ENCODE data around the gene IFT80. TPM values are rescaled to one million over a fixed set of nuclear protein-coding genes. Genes with fewer than 3 reads are reported as not detected.

The IFT80 gene
- total and polyA plus RNA-seq, 2 experiments from 2014 or later: 14.1 to 33.0 TPM

GRCh38 chr3:160330690-160331089 is 68.3 kb downstream of the IFT80 start:
- DNase-seq (ENCODE audit: low spot score) (no peak), ATAC-seq (no peak)
- Histone ChIP-seq H2AFZ (no peak overlapping the region), H3K4me2 (no peak overlapping the region), H3K27ac (ENCODE audit: low read depth) (no peak overlapping the region), H3K9me2 (ENCODE audit: insufficient read depth) (no peaks in the 10 kb centered on the region), H3K79me2 (replicated peaks; ENCODE audit: insufficient read depth) (no peaks in the 10 kb centered on the region), H3K27me3 (ENCODE audit: insufficient read depth) (no peaks in the 10 kb centered on the region), H3F3A (replicated peaks; ENCODE audit: low read depth) (no peaks in the 10 kb centered on the region), H4K20me1 (replicated peaks; ENCODE audit: insufficient read depth) (peaks cover 4% of the 10 kb centered on the region; the same call in 1 of the 2 replicates), H3K4me1 (ENCODE audit: insufficient read depth) (peaks cover 10% of the 10 kb centered on the region), H3K36me3 (ENCODE audit: insufficient read depth) (no peaks in the 10 kb centered on the region), H3K4me3 (no peak overlapping the region)
- Mint-ChIP-seq H3K4me1 (peaks cover 5% of the 10 kb centered on the region; the same call in 1 of the 3 replicates), H3K9me3 (no peaks in the 10 kb centered on the region), H3K36me3 (ENCODE audit: low read depth) (no peaks in the 10 kb centered on the region), H3K27me3 (ENCODE audit: insufficient read depth, low read depth, poor library complexity) (no peaks in the 10 kb centered on the region), H3K27ac (no peak overlapping the region), H3K4me3 (no peak overlapping the region)
- TF ChIP-seq ZNF331 (CRISPR knock-in tag; IDR thresholded peaks at IDR 0.05; ENCODE audit: low read depth) (no peak), REST (IDR thresholded peaks at IDR 0.05; ENCODE audit: unreplicated experiment) (no peak), CTCF (conservative IDR thresholded peaks at IDR 0.05; ENCODE audit: low read depth in 2 of 2) (no peak)

GRCh38 chr3:160330109-160330508 is 68.9 kb downstream of the IFT80 start:
- H3K27me3 Mint-ChIP-seq (ENCODE audit: insufficient read depth, low read depth, poor library complexity): no peaks in the 10 kb centered on the region
- no peak for ATAC-seq
- no peak for TF ChIP-seq ZNF331 (CRISPR knock-in tag; IDR thresholded peaks at IDR 0.05; ENCODE audit: low read depth)
- TF ChIP-seq NANOG (IDR thresholded peaks at IDR 0.05; ENCODE audit: borderline replicate concordance): no peak
- TF ChIP-seq ZNF462 (CRISPR knock-in tag; IDR thresholded peaks at IDR 0.05): no peak
- TF ChIP-seq STAT1 (IDR thresholded peaks at IDR 0.05; ENCODE audit: unreplicated experiment): no peak
- TF ChIP-seq EZH2phosphoT487 (IDR thresholded peaks at IDR 0.05; ENCODE audit: unreplicated experiment): no peak

More at GRCh38 chr3:160330109-160330508, 68.9 kb downstream of the IFT80 start:
- H4K20me1 ChIP-seq (replicated peaks; ENCODE audit: insufficient read depth): peaks cover 4% of the 10 kb centered on the region; the same call in 1 of the 2 replicates
- no peaks in the 10 kb centered on the region for H3K27me3 ChIP-seq (ENCODE audit: insufficient read depth)
- H3K27ac ChIP-seq (ENCODE audit: low read depth): no peak overlapping the region
- Mint-ChIP-seq H3K4me1 (peaks cover 5% of the 10 kb centered on the region; the same call in 1 of the 3 replicates), H3K36me3 (ENCODE audit: low read depth) (no peaks in the 10 kb centered on the region; the same call in 2 of the 3 replicates), H3K4me3 (no peak overlapping the region), H3K27ac (no peak overlapping the region), H3K9me3 (no peaks in the 10 kb centered on the region)
- no peak overlapping the region for H3K4me3 ChIP-seq
- H2AFZ ChIP-seq: no peak overlapping the region
- H3K36me3 ChIP-seq (ENCODE audit: insufficient read depth): no peaks in the 10 kb centered on the region
- H3K9me2 ChIP-seq (ENCODE audit: insufficient read depth): no peaks in the 10 kb centered on the region
- peaks cover 10% of the 10 kb centered on the region for H3K4me1 ChIP-seq (ENCODE audit: insufficient read depth)
- no peaks in the 10 kb centered on the region for H3F3A ChIP-seq (replicated peaks; ENCODE audit: low read depth)
- no peak overlapping the region for H3K4me2 ChIP-seq
- no peak for DNase-seq (ENCODE audit: low spot score)
- H3K79me2 ChIP-seq (replicated peaks; ENCODE audit: insufficient read depth): no peaks in the 10 kb centered on the region

Measured in GM23338 (cell line).